Activated CD8-positive, alpha-beta memory T cell treated with anti-CD3 and anti-CD28 coated beads for 36 hours (primary cell): ENCODE results near the gene DCST1. TPM values are rescaled to one million over a fixed set of nuclear protein-coding genes. Genes with fewer than 3 reads are reported as not detected.

Experiments used
- CTCF ChIA-PET: fragments of 350-600 bp; sonication (Branson Sonifier 250); formaldehyde crosslinking; loops from one replicate; lab custom pipeline; 2021; ENCODE audit warnings: antibody characterized with exemption; lab: Charles Lee
- POLR2A ChIA-PET: fragments of 350-600 bp; sonication (Branson Sonifier 250); formaldehyde crosslinking; loops from one replicate; lab custom pipeline; 2021; ENCODE audit warnings: antibody characterized with exemption; lab: Charles Lee
- total RNA-seq, 2 experiments: library from RNA; stranded (reverse); gene quantifications; one replicate each; pipeline ENCODE4 v1.2.3, GENCODE V29; 2021

Gene DCST1
- total RNA-seq, 2 experiments from 2014 or later: not detected

- CTCF ChIA-PET: interaction anchor here (0.9 to 10.0 kb wide), 25 partner anchors 9 to 86 kb away, joined by 3 to 115 read pairs (median 5); partner anchors contain the start of genes ADAM15, CKS1B, EFNA4 and FLAD1
Observed at GRCh38 chr1:154998818-154999570, 34.6 kb upstream of the DCST1 start.

GRCh38 chr1:154999571-155000410, 33.8 kb upstream of the DCST1 start:
- POLR2A ChIA-PET: interaction anchor here (0.5 to 2.1 kb wide), 9 partner anchors 16 to 373 kb away, joined by 3 to 8 read pairs (median 5); partner anchors contain the start of genes FLAD1, PMVK and PYGO2

More at GRCh38 chr1:154998818-154999570, 34.6 kb upstream of the DCST1 start:
- POLR2A ChIA-PET: interaction anchor here (0.6 to 2.1 kb wide), 8 partner anchors 16 to 372 kb away, joined by 3 to 8 read pairs (median 4); partner anchors contain the start of genes FLAD1, PBXIP1, PMVK and PYGO2

GRCh38 chr1:155000411-155000725, 33.3 kb upstream of the DCST1 start:
- POLR2A ChIA-PET: interaction anchor here (0.5 to 2.1 kb wide), 6 partner anchors 17 to 85 kb away, joined by 4 to 8 read pairs (median 6); partner anchors contain the start of genes PMVK and PYGO2
- CTCF ChIA-PET: interaction anchor here (1.0 to 10.0 kb wide), 14 partner anchors 8 to 85 kb away, joined by 3 to 115 read pairs (median 8); partner anchors contain the start of genes ADAM15, CKS1B, PBXIP1 and PYGO2

More at GRCh38 chr1:154999571-155000410, 33.8 kb upstream of the DCST1 start:
- CTCF ChIA-PET: interaction anchor here (0.5 to 10.0 kb wide), 27 partner anchors 9 to 275 kb away, joined by 3 to 115 read pairs (median 4); partner anchors contain the start of genes ADAM15, CKS1B, EFNA4 and FLAD1

- POLR2A ChIA-PET: interaction anchor here (0.6 to 2.1 kb wide), 5 partner anchors 39 to 84 kb away, joined by 3 to 8 read pairs (median 4); partner anchors contain the start of genes PMVK and PYGO2
- CTCF ChIA-PET: interaction anchor here (0.7 to 10.0 kb wide), 12 partner anchors 8 to 84 kb away, joined by 3 to 115 read pairs (median 4); partner anchors contain the start of genes PBXIP1, PMVK and PYGO2
Observed at GRCh38 chr1:155000726-155001424, 32.7 kb upstream of the DCST1 start.

- POLR2A ChIA-PET: interaction anchor here (0.6 to 0.7 kb wide), 2 partner anchors 47 to 65 kb away, joined by 3 to 4 read pairs; partner anchors contain the start of gene PMVK
- CTCF ChIA-PET: interaction anchor here (0.7 to 10.0 kb wide), 7 partner anchors 9 to 84 kb away, joined by 3 to 115 read pairs (median 3); partner anchors contain the start of genes PMVK and PYGO2
Observed at GRCh38 chr1:155001425-155001674, 32.3 kb upstream of the DCST1 start.

GRCh38 chr1:155001675-155002463, 31.8 kb upstream of the DCST1 start:
- POLR2A ChIA-PET: interaction anchor here (0.6 to 0.7 kb wide), 2 partner anchors 47 to 66 kb away, joined by 3 to 4 read pairs; partner anchors contain the start of gene PMVK
- CTCF ChIA-PET: interaction anchor here (0.7 to 10.0 kb wide), 7 partner anchors 9 to 83 kb away, joined by 3 to 115 read pairs (median 3); partner anchors contain the start of genes PMVK and PYGO2

- ChIA-PET POLR2A (no interaction called here), CTCF (interaction anchor here (1.2 to 10.0 kb wide), 3 partner anchors 12 to 48 kb away, joined by 4 to 115 read pairs (median 6); partner anchors contain the start of genes ADAM15 and PBXIP1)
Observed at GRCh38 chr1:155002464-155003226, 31.0 kb upstream of the DCST1 start, which contains the start of gene ZBTB7B. ZBTB7B (plus strand) TSS chr1:155002802; CDS start chr1:155014661, 11,859 bp downstream.

- CTCF ChIA-PET: interaction anchor here (1.2 to 10.0 kb wide), 4 partner anchors 12 to 247 kb away, joined by 3 to 115 read pairs (median 5); partner anchors contain the start of genes ADAM15 and PBXIP1
- POLR2A ChIA-PET: interaction anchor here (0.6 to 0.8 kb wide), 3 partner anchors 9 to 59 kb away, joined by 3 to 5 read pairs (median 3); partner anchors contain the start of gene ADAM15
Observed at GRCh38 chr1:155003227-155003765, 30.3 kb upstream of the DCST1 start.

GRCh38 chr1:155003766-155004351, 29.8 kb upstream of the DCST1 start:
- POLR2A ChIA-PET: interaction anchor here (0.6 to 0.8 kb wide), 3 partner anchors 9 to 60 kb away, joined by 3 to 5 read pairs (median 3); partner anchors contain the start of gene ADAM15
- CTCF ChIA-PET: interaction anchor here (0.6 to 10.0 kb wide), 5 partner anchors 11 to 558 kb away, joined by 3 to 115 read pairs (median 4); partner anchors contain the start of genes ADAM15 and PBXIP1

- ChIA-PET CTCF (interaction anchor here (1.2 to 10.0 kb wide), 4 partner anchors 11 to 246 kb away, joined by 3 to 115 read pairs (median 5); partner anchors contain the start of genes ADAM15 and PBXIP1), POLR2A (no interaction called here)
Observed at GRCh38 chr1:155004352-155005075, 29.1 kb upstream of the DCST1 start.

- CTCF ChIA-PET: interaction anchor here (1.8 to 10.0 kb wide), 2 partner anchors 10 to 11 kb away, joined by 11 to 115 read pairs; no protein-coding TSS in a partner anchor
- POLR2A ChIA-PET: no interaction called here
Observed at GRCh38 chr1:155005076-155006011, 28.3 kb upstream of the DCST1 start.

GRCh38 chr1:155006601-155007101, 27.0 kb upstream of the DCST1 start:
- ChIA-PET CTCF (interaction anchor here (1.8 kb wide), 1 partner anchor 10 kb away, joined by 11 read pairs; no protein-coding TSS in a partner anchor), POLR2A (interaction anchor here (0.7 to 1.1 kb wide), 2 partner anchors 10 to 70 kb away, joined by 3 to 8 read pairs; partner anchors contain the start of gene PMVK)

GRCh38 chr1:155007251-155007828, 26.3 kb upstream of the DCST1 start:
- CTCF ChIA-PET: interaction anchor here (1.8 to 1.9 kb wide), 3 partner anchors 8 to 10 kb away, joined by 8 to 12 read pairs (median 11); no protein-coding TSS in a partner anchor
- POLR2A ChIA-PET: interaction anchor here (0.7 to 1.1 kb wide), 2 partner anchors 10 to 71 kb away, joined by 3 to 8 read pairs; partner anchors contain the start of gene PMVK
